CD4-positive, alpha-beta T cell treated with Interleukin-17A for 1 hour (primary cell): ENCODE measurements around the gene HSD3B2.

Experiments
- DNase-seq: peaks from one replicate; pipeline ENCODE4 v3.0.0-alpha.2; 2020

HSD3B2 gene

GRCh38 chr1:119467219-119467618 is 52.3 kb downstream of the HSD3B2 start:
- no peak for DNase-seq

- DNase-seq, result no peak
Measured at GRCh38 chr1:119467857-119468668, 53.1 kb downstream of the HSD3B2 start.

GRCh38 chr1:119469741-119470140 is 54.8 kb downstream of the HSD3B2 start:
- DNase-seq, result no peak

GRCh38 chr1:119470377-119470776 is 55.4 kb downstream of the HSD3B2 start:
- DNase-seq, result no peak

GRCh38 chr1:119470958-119471357 is 56.0 kb downstream of the HSD3B2 start:
- DNase-seq, result no peak

GRCh38 chr1:119471566-119471965 is 56.6 kb downstream of the HSD3B2 start:
- no peak for DNase-seq

GRCh38 chr1:119472080-119472818 is 57.3 kb downstream of the HSD3B2 start:
- no peak for DNase-seq
